GM23338 (cell line): ENCODE measurements around the gene CPSF3. TPM values are rescaled to one million over a fixed set of nuclear protein-coding genes. Genes with fewer than 3 reads are reported as not detected.

Experiments used
- ATAC-seq: fragments of 200-7000 bp; cut with Tn5 transposase; 3 replicates; pipeline ENCODE4 v1.9.1; 2020
- DNase-seq: peaks from one replicate; pipeline ENCODE4 v3.0.0-alpha.2; 2015; ENCODE audit warnings: low spot score
- H2AFZ ChIP-seq: fragments of 200-600 bp; sonication (generic); 2 replicates; pipeline ENCODE4 v1.8.0; 2016; ENCODE audit warnings: antibody characterized with exemption, mild to moderate bottlenecking, moderate library complexity
- H3F3A ChIP-seq: fragments of 200-600 bp; sonication (generic); replicated peaks from 2 replicates; pipeline ENCODE4 v1.8.0; 2017; ENCODE audit warnings: antibody characterized with exemption, mixed run types, low read depth
- H3K27ac ChIP-seq: fragments of 200-600 bp; sonication (generic); 2 replicates; pipeline ENCODE4 v1.6.1; 2016; ENCODE audit warnings: low read depth
- H3K27me3 ChIP-seq: fragments of 200-600 bp; sonication (generic); 2 replicates; pipeline ENCODE4 v1.8.0; 2016; ENCODE audit warnings: mild to moderate bottlenecking, mixed run types, moderate library complexity; ENCODE audit not compliant: insufficient read depth
- H3K36me3 ChIP-seq: fragments of 200-600 bp; sonication (generic); 2 replicates; pipeline ENCODE4 v1.8.0; 2016; ENCODE audit warnings: mild to moderate bottlenecking; ENCODE audit not compliant: insufficient read depth
- H3K4me1 ChIP-seq: fragments of 200-600 bp; sonication (generic); 2 replicates; pipeline ENCODE4 v1.8.0; 2016; ENCODE audit warnings: mild to moderate bottlenecking, moderate library complexity; ENCODE audit not compliant: insufficient read depth
- H3K4me2 ChIP-seq: fragments of 200-600 bp; sonication (generic); 2 replicates; pipeline ENCODE4 v1.7.1; 2017; ENCODE audit warnings: mixed run types
- H3K4me3 ChIP-seq: fragments of 200-600 bp; sonication (generic); 2 replicates; pipeline ENCODE4 v1.6.1; 2016; ENCODE audit warnings: mixed run types
- H3K79me2 ChIP-seq: fragments of 200-600 bp; sonication (generic); replicated peaks from 2 replicates; pipeline ENCODE4 v1.8.0; 2017; ENCODE audit warnings: mild to moderate bottlenecking; ENCODE audit not compliant: insufficient read depth
- H3K9me2 ChIP-seq: fragments of 200-600 bp; sonication (generic); 2 replicates; pipeline ENCODE4 v1.8.0; 2017; ENCODE audit not compliant: insufficient read depth
- H4K20me1 ChIP-seq: fragments of 200-600 bp; sonication (generic); replicated peaks from 2 replicates; pipeline ENCODE4 v1.8.0; 2017; ENCODE audit warnings: mild to moderate bottlenecking; ENCODE audit not compliant: insufficient read depth
- H3K27ac Mint-ChIP-seq: 2 replicates; pipeline ENCODE4 v1.8.0; 2020; ENCODE audit warnings: inconsistent platforms, mild to moderate bottlenecking, moderate library complexity, mixed read lengths
- H3K27me3 Mint-ChIP-seq: 3 replicates; pipeline ENCODE4 v1.8.0; 2022; ENCODE audit warnings: low read depth, mild to moderate bottlenecking, moderate library complexity, mixed read lengths, inconsistent platforms; ENCODE audit not compliant: insufficient read depth, poor library complexity
- H3K36me3 Mint-ChIP-seq: 3 replicates; pipeline ENCODE4 v1.8.0; 2021; ENCODE audit warnings: low read depth, mild to moderate bottlenecking, inconsistent platforms, moderate library complexity, mixed read lengths
- H3K4me1 Mint-ChIP-seq: 3 replicates; pipeline ENCODE4 v1.8.0; 2020; ENCODE audit warnings: mild to moderate bottlenecking, inconsistent platforms, mixed read lengths
- H3K4me3 Mint-ChIP-seq: 3 replicates; pipeline ENCODE4 v1.8.0; 2021; ENCODE audit warnings: moderate library complexity, mild to moderate bottlenecking, inconsistent platforms, mixed read lengths
- H3K9me3 Mint-ChIP-seq: 3 replicates; pipeline ENCODE4 v1.8.0; 2020; ENCODE audit warnings: moderate library complexity, mild to moderate bottlenecking, inconsistent platforms, mixed read lengths
- CREB1 ChIP-seq: fragments of 250-450 bp; sonication (Bioruptor Pico); IDR thresholded peaks from 2 replicates; pipeline ENCODE4 v1.5.0; 2020; ENCODE audit warnings: low read depth, mild to moderate bottlenecking, moderate library complexity
- EZH2 ChIP-seq: fragments of 200-600 bp; sonication (generic); IDR thresholded peaks from one replicate; pipeline ENCODE4 v1.8.0; 2017; ENCODE audit warnings: antibody characterized with exemption, mild to moderate bottlenecking, low read depth; ENCODE audit not compliant: unreplicated experiment
- polyA plus RNA-seq: library from polyadenylated mRNA; unstranded; fragments of >200 nt; fragmentation: Nextera tagmentation; extraction: Ambion mirVana; gene quantifications from 2 replicates; pipeline ENCODE4 v1.2.1, GENCODE V29; 2016
- total RNA-seq: library from RNA; depleted of rRNA; stranded (reverse); fragments of >200 nt; shearing (Covaris generic); gene quantifications from 2 replicates; pipeline ENCODE4 v1.2.3, GENCODE V29; 2014
- TF ChIP-seq, protein P1 (sequence below), 2 experiments: fragments of 200-600 bp in 1 of 2; sonication (generic) in 1 of 2; conservative IDR thresholded peaks; 2 replicates each; pipeline versions ENCODE4 v1.5.1 to v1.6.1; 2016 to 2017; ENCODE audit warnings: antibody characterized with exemption in 2 of 2, low read depth in 2 of 2, mild to moderate bottlenecking in 2 of 2, moderate library complexity in 1 of 2
- TF ChIP-seq, protein P2 (sequence below): fragments of 250-450 bp; sonication (Bioruptor Pico); IDR thresholded peaks from 2 replicates; pipeline ENCODE4 v1.5.0; 2020; ENCODE audit warnings: mild to moderate bottlenecking, moderate library complexity

CPSF3 gene
- total and polyA plus RNA-seq, 2 experiments from 2014 or later: 77.1 to 105 TPM

DNA sequence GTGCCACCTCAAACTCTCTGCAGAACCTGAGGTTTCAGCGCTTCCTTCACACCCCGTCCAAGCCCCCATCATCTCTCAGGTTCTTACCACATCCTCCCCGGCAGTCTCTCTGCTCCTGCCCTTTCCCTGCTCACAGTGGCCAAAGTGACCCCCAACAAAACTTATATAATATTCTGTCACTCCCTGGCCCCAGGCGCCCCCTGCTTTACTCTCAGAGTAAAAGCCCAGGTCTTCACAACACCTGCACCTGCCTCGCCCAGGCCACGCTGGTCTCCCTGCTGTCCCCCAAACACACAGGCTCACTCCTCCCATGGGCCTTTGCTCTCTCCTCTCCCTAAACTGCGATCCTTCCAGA, 6.5 kb upstream of the CPSF3 start:
- H3K9me2 ChIP-seq: no peaks in the 10 kb centered on the region
- H3K4me3 Mint-ChIP-seq: no peak overlapping the region
- H3K36me3 Mint-ChIP-seq: no peaks in the 10 kb centered on the region
- ATAC-seq: peak; percentile 74
- peaks cover 3% of the 10 kb centered on the region; the same call in 1 of the 2 replicates for H3K4me1 ChIP-seq
- H3F3A ChIP-seq: no peaks in the 10 kb centered on the region
- peaks cover 4% of the 10 kb centered on the region for H3K27me3 Mint-ChIP-seq
- peak; percentile 48 for DNase-seq
- peaks cover 35% of the 10 kb centered on the region; the same call in 1 of the 2 replicates for H3K79me2 ChIP-seq
- no peak overlapping the region for H3K27ac Mint-ChIP-seq
- TF ChIP-seq EZH2: no peak
- TF ChIP-seq, protein P1, sequence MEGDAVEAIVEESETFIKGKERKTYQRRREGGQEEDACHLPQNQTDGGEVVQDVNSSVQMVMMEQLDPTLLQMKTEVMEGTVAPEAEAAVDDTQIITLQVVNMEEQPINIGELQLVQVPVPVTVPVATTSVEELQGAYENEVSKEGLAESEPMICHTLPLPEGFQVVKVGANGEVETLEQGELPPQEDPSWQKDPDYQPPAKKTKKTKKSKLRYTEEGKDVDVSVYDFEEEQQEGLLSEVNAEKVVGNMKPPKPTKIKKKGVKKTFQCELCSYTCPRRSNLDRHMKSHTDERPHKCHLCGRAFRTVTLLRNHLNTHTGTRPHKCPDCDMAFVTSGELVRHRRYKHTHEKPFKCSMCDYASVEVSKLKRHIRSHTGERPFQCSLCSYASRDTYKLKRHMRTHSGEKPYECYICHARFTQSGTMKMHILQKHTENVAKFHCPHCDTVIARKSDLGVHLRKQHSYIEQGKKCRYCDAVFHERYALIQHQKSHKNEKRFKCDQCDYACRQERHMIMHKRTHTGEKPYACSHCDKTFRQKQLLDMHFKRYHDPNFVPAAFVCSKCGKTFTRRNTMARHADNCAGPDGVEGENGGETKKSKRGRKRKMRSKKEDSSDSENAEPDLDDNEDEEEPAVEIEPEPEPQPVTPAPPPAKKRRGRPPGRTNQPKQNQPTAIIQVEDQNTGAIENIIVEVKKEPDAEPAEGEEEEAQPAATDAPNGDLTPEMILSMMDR (conservative IDR thresholded peaks at IDR 0.05; ENCODE audit: low read depth in 2 of 2): peak; percentile 26 to 44; a peak in 3 of 4 replicates
- TF ChIP-seq CREB1 (CRISPR knock-in tag): no peak
- TF ChIP-seq, protein P2, sequence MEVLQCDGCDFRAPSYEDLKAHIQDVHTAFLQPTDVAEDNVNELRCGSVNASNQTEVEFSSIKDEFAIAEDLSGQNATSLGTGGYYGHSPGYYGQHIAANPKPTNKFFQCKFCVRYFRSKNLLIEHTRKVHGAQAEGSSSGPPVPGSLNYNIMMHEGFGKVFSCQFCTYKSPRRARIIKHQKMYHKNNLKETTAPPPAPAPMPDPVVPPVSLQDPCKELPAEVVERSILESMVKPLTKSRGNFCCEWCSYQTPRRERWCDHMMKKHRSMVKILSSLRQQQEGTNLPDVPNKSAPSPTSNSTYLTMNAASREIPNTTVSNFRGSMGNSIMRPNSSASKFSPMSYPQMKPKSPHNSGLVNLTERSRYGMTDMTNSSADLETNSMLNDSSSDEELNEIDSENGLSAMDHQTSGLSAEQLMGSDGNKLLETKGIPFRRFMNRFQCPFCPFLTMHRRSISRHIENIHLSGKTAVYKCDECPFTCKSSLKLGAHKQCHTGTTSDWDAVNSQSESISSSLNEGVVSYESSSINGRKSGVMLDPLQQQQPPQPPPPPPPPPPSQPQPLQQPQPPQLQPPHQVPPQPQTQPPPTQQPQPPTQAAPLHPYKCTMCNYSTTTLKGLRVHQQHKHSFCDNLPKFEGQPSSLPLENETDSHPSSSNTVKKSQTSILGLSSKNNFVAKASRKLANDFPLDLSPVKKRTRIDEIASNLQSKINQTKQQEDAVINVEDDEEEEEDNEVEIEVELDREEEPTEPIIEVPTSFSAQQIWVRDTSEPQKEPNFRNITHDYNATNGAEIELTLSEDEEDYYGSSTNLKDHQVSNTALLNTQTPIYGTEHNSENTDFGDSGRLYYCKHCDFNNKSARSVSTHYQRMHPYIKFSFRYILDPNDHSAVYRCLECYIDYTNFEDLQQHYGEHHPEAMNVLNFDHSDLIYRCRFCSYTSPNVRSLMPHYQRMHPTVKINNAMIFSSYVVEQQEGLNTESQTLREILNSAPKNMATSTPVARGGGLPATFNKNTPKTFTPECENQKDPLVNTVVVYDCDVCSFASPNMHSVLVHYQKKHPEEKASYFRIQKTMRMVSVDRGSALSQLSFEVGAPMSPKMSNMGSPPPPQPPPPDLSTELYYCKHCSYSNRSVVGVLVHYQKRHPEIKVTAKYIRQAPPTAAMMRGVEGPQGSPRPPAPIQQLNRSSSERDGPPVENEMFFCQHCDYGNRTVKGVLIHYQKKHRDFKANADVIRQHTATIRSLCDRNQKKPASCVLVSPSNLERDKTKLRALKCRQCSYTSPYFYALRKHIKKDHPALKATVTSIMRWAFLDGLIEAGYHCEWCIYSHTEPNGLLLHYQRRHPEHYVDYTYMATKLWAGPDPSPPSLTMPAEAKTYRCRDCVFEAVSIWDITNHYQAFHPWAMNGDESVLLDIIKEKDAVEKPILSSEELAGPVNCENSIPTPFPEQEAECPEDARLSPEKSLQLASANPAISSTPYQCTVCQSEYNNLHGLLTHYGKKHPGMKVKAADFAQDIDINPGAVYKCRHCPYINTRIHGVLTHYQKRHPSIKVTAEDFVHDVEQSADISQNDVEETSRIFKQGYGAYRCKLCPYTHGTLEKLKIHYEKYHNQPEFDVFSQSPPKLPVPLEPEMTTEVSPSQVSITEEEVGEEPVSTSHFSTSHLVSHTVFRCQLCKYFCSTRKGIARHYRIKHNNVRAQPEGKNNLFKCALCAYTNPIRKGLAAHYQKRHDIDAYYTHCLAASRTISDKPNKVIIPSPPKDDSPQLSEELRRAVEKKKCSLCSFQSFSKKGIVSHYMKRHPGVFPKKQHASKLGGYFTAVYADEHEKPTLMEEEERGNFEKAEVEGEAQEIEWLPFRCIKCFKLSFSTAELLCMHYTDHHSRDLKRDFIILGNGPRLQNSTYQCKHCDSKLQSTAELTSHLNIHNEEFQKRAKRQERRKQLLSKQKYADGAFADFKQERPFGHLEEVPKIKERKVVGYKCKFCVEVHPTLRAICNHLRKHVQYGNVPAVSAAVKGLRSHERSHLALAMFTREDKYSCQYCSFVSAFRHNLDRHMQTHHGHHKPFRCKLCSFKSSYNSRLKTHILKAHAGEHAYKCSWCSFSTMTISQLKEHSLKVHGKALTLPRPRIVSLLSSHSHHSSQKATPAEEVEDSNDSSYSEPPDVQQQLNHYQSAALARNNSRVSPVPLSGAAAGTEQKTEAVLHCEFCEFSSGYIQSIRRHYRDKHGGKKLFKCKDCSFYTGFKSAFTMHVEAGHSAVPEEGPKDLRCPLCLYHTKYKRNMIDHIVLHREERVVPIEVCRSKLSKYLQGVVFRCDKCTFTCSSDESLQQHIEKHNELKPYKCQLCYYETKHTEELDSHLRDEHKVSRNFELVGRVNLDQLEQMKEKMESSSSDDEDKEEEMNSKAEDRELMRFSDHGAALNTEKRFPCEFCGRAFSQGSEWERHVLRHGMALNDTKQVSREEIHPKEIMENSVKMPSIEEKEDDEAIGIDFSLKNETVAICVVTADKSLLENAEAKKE (CRISPR knock-in tag): no peak
- H3K36me3 ChIP-seq: no peaks in the 10 kb centered on the region; the same call in 1 of the 2 replicates
- H3K4me3 ChIP-seq: no peak overlapping the region
- no peak overlapping the region for H3K4me2 ChIP-seq
- H3K9me3 Mint-ChIP-seq: no peaks in the 10 kb centered on the region
- H3K27ac ChIP-seq: no peak overlapping the region
- H4K20me1 ChIP-seq: peaks cover 14% of the 10 kb centered on the region; the same call in 1 of the 2 replicates
- H3K4me1 Mint-ChIP-seq: peaks cover 4% of the 10 kb centered on the region
- H2AFZ ChIP-seq: no peak overlapping the region
- no peaks in the 10 kb centered on the region for H3K27me3 ChIP-seq
